HG03432 (cell line): ENCODE data around the gene NDE1.
"Not testable (repeated sequence)": the region's sequence is repeated elsewhere in the genome, so short reads cannot be mapped to it uniquely, and the experiment has no call there.

ENCODE experiments used
- ATAC-seq: cut with Tn5 transposase; IDR thresholded peaks from one replicate; pipeline ENCODE4 v1.9.1; 2021; ENCODE audit warnings: mild to moderate bottlenecking, moderate library complexity; ENCODE audit not compliant: unreplicated experiment

The NDE1 gene

GRCh38 chr16:15650019-15650697, at the start of gene NDE1:
Gene NDE1, plus strand, starts transcription at chr16:15650245. Its CDS starts 14,534 bp downstream, at chr16:15664779.
- ATAC-seq = peak; percentile 85

GRCh38 chr16:15601212-15601879, 48.7 kb upstream of the NDE1 start:
- no peak for ATAC-seq

- no peak for ATAC-seq
Observed at GRCh38 chr16:15602285-15603044, 47.6 kb upstream of the NDE1 start.

- no peak for ATAC-seq
Observed at GRCh38 chr16:15604460-15605440, 45.3 kb upstream of the NDE1 start.

GRCh38 chr16:15605839-15606517, 44.1 kb upstream of the NDE1 start:
- ATAC-seq = no peak

- no peak for ATAC-seq
Observed at GRCh38 chr16:15606518-15607220, 43.4 kb upstream of the NDE1 start.

GRCh38 chr16:15607221-15607699, 42.8 kb upstream of the NDE1 start:
- not testable (repeated sequence) for ATAC-seq

GRCh38 chr16:15607700-15608396, 42.2 kb upstream of the NDE1 start:
- no peak for ATAC-seq

- no peak for ATAC-seq
Observed at GRCh38 chr16:15608398-15609285, 41.4 kb upstream of the NDE1 start.

GRCh38 chr16:15609286-15609649, 40.8 kb upstream of the NDE1 start:
- ATAC-seq = no peak

- no peak for ATAC-seq
Observed at GRCh38 chr16:15610369-15610871, 39.6 kb upstream of the NDE1 start.

GRCh38 chr16:15611610-15612009, 38.4 kb upstream of the NDE1 start:
- ATAC-seq = no peak

GRCh38 chr16:15613676-15614075, 36.4 kb upstream of the NDE1 start:
- ATAC-seq = no peak

GRCh38 chr16:15616012-15616411, 34.0 kb upstream of the NDE1 start:
- ATAC-seq = no peak

- no peak for ATAC-seq
Observed at GRCh38 chr16:15616475-15617165, 33.4 kb upstream of the NDE1 start.

- no peak for ATAC-seq
Observed at GRCh38 chr16:15617901-15618300, 32.1 kb upstream of the NDE1 start.

GRCh38 chr16:15618392-15618791, 31.7 kb upstream of the NDE1 start:
- ATAC-seq = no peak
